Activated T-cell treated with anti-CD3 and anti-CD28 coated beads, Interleukin-2, amount 50 U/mL, for 24 hours (primary cell): ENCODE data around the gene SLC27A5.
"Not testable (repeated sequence)": the region's sequence is repeated elsewhere in the genome, so short reads cannot be mapped to it uniquely, and the experiment has no call there.

Source experiments
- DNase-seq: peaks from one replicate; pipeline ENCODE4 v3.0.0-alpha.2; 2020
- H3K27ac Mint-ChIP-seq: 2 replicates; pipeline ENCODE4 v1.8.0; 2020; ENCODE audit warnings: mild to moderate bottlenecking, mixed read lengths
- H3K27me3 Mint-ChIP-seq: 2 replicates; pipeline ENCODE4 v1.8.0; 2020; ENCODE audit warnings: mixed read lengths
- H3K36me3 Mint-ChIP-seq: 2 replicates; pipeline ENCODE4 v1.8.0; 2020; ENCODE audit warnings: low read depth, mixed read lengths
- H3K4me1 Mint-ChIP-seq: 2 replicates; pipeline ENCODE4 v1.8.0; 2020; ENCODE audit warnings: low read depth, mixed read lengths
- H3K4me3 Mint-ChIP-seq: 2 replicates; pipeline ENCODE4 v1.8.0; 2020; ENCODE audit warnings: mild to moderate bottlenecking, moderate library complexity, mixed read lengths
- H3K9me3 Mint-ChIP-seq: 2 replicates; pipeline ENCODE4 v1.8.0; 2020; ENCODE audit warnings: mixed read lengths

The SLC27A5 gene

DNA sequence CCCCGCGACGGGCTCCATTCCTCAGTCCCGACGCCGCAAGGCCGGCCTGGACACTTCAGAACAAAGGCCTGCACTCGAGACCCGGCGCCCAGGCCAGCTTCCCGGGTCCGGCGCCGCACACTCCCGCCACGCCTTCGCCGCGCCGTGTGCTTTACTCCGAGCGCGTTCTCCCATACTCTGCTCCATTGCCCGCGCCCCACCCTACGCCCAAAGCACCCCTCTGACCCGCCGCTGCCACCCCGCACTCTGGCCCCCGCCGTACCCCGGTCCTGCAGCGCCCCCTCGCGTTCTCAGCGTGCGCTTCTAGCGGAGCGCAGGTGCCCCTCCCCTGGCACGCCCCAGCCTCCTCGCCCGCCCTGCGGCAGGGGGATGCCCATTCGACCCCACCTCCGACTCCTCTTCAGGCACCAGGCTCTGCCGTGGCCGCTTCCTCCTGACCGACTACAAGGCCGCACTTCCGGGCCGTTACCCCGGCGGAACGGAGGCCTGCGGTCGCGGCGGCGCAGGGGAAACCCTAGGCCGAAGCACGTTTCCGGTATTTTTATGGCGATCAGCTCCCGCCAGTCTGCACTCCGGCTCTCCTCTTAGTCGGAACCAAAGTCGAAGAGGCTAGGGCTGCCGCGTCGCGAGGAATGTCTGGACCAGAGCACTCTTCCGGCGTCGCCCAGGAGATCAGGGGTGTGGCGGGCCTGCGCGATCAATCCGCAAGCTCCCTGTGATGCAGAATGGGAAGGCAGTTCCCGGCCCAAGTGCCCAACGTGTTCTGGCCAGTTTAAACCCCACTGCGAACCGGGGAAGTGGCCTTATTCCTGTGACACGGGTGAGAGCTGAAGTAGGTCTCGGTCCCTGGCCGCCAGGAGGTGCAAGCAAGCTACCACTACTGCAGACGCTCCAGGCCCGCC is 7.8 kb upstream of the SLC27A5 start, which contains the start of gene ZBTB45:
ZBTB45 (minus strand) TSS at position 456 of the 902 bp plus-strand sequence. CDS start 2,137 bp downstream, outside the sequence.
- DNase-seq, result peak; percentile 94
- peak within 1 kb of the TSS; percentile 94 for H3K4me3 Mint-ChIP-seq
- peaks cover 45% of the 10 kb centered on the region for H3K4me1 Mint-ChIP-seq
- peak within 1 kb of the TSS; percentile 95 for H3K27ac Mint-ChIP-seq
- no peaks in the 10 kb centered on the region for H3K27me3 Mint-ChIP-seq
- H3K9me3 Mint-ChIP-seq, result no peaks in the 10 kb centered on the region
- peaks cover 50% of the 10 kb centered on the region for H3K36me3 Mint-ChIP-seq

DNA sequence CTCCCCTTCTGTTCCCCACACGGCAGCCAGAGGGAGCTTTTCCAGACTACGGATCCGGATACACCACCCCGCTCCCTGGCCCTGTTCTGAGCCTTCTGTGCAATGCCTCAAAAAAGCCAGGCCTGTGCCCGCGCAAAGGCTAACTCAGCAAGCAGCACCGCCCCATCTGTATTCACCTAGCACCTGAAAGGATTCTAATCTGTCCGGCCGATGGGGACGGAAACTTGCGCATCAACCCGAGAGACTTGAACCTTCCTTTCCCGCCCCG is 7.2 kb upstream of the SLC27A5 start:
- Mint-ChIP-seq H3K27me3 (no peaks in the 10 kb centered on the region), H3K27ac (peak overlapping the region; percentile 95), H3K4me3 (peak overlapping the region; percentile 94), H3K9me3 (no peaks in the 10 kb centered on the region), H3K4me1 (peaks cover 45% of the 10 kb centered on the region), H3K36me3 (peaks cover 55% of the 10 kb centered on the region)
- peak; percentile 68 for DNase-seq

GRCh38 chr19:58518256-58519086 is 6.7 kb upstream of the SLC27A5 start:
- Mint-ChIP-seq H3K27me3 (no peaks in the 10 kb centered on the region), H3K4me1 (peaks cover 47% of the 10 kb centered on the region), H3K4me3 (peak overlapping the region; percentile 94), H3K36me3 (peaks cover 56% of the 10 kb centered on the region), H3K9me3 (no peaks in the 10 kb centered on the region), H3K27ac (peak overlapping the region; percentile 95)
- DNase-seq, result no peak

GRCh38 chr19:58516964-58517833 is 5.4 kb upstream of the SLC27A5 start:
- DNase-seq, result no peak
- H3K4me3 Mint-ChIP-seq, result no peak overlapping the region
- H3K27ac Mint-ChIP-seq, result no peak overlapping the region
- no peaks in the 10 kb centered on the region for H3K27me3 Mint-ChIP-seq
- H3K4me1 Mint-ChIP-seq, result peaks cover 49% of the 10 kb centered on the region
- H3K9me3 Mint-ChIP-seq, result no peaks in the 10 kb centered on the region
- H3K36me3 Mint-ChIP-seq, result peaks cover 56% of the 10 kb centered on the region

- Mint-ChIP-seq H3K36me3 (peaks cover 56% of the 10 kb centered on the region), H3K4me1 (peaks cover 48% of the 10 kb centered on the region), H3K27me3 (no peaks in the 10 kb centered on the region), H3K4me3 (peak overlapping the region; percentile 88), H3K9me3 (no peaks in the 10 kb centered on the region), H3K27ac (peak overlapping the region; percentile 82)
- no peak for DNase-seq
These were observed 4.5 kb upstream of the SLC27A5 start for GRCh38 chr19:58516246-58516836.

- no peaks in the 10 kb centered on the region for H3K9me3 Mint-ChIP-seq
- peak overlapping the region; percentile 82 for H3K27ac Mint-ChIP-seq
- H3K36me3 Mint-ChIP-seq, result peaks cover 56% of the 10 kb centered on the region
- peaks cover 43% of the 10 kb centered on the region for H3K4me1 Mint-ChIP-seq
- peak overlapping the region; percentile 88 for H3K4me3 Mint-ChIP-seq
- H3K27me3 Mint-ChIP-seq, result no peaks in the 10 kb centered on the region
- no peak for DNase-seq
These were observed 3.5 kb upstream of the SLC27A5 start for GRCh38 chr19:58515259-58515658.

DNA sequence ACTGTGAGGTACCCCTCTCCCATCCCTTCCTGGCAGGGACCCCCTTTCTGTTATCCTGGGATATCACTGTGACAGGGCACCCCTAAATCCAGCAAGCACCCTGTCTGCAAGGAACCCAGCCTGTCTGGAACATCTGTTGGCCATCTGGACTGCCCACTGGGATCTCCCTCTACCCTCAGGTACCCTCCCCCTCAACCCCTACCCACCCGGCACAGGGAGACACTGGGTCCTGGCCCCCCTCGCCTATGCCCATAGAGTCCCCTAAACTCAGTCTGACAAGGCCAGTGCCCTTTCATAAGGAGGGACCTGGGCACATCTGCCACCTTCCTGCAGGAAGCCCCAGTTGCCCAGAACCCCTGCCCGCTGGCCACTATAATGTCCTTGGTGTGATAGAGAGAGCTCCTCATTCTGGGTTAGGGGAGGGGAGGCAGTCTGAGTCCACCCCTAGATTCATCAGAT is 2.8 kb upstream of the SLC27A5 start:
- H3K9me3 Mint-ChIP-seq, result no peaks in the 10 kb centered on the region
- no peak for DNase-seq
- peak overlapping the region; percentile 92 for H3K27ac Mint-ChIP-seq
- H3K4me1 Mint-ChIP-seq, result peaks cover 38% of the 10 kb centered on the region
- peak overlapping the region; percentile 88 for H3K4me3 Mint-ChIP-seq
- no peaks in the 10 kb centered on the region for H3K27me3 Mint-ChIP-seq
- peaks cover 51% of the 10 kb centered on the region for H3K36me3 Mint-ChIP-seq

DNA sequence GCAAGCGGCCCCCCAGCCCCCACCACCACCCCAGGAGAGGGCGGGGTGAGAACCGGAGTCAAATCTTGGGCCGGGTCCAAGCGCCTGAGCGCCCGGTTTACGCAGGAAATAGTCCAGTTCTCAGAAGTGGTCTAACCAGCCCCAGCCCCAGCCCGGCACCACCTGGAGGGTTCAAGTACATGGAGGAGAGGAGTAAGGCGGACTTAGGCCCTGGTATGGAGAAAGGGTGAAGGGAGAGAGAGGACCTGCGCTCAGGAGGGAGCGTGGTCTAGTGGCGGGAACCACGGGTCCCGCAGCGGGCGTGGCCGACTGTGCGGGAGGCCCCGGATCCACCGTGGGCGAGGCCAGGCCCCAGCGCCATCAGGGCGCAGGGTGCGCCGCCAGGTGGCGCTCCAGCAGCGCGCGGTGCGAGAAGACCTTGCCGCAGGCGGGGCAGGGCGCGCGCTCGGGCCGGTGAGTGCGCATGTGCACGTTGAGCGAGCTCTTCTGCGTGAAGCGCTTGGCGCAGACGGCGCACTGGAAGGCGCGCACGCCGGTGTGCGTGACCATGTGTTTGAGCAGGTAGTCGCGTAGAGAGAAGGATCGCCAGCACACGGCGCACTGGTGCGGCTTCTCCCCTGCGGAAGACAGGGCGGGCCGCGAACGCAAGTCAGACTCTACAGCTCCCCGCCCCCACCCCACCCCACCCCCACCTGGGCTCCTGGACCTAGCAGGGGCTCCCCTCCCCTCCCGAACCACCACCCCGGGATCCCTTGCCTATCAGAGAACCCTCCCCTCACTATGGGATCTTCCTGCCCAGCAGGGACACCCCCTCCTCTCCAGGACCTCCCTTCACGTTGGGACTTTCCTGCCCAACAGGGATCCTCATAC is 2.1 kb upstream of the SLC27A5 start:
- H3K4me3 Mint-ChIP-seq, result peak overlapping the region; percentile 88
- H3K27ac Mint-ChIP-seq, result peak overlapping the region; percentile 93
- peaks cover 44% of the 10 kb centered on the region for H3K36me3 Mint-ChIP-seq
- no peaks in the 10 kb centered on the region for H3K27me3 Mint-ChIP-seq
- H3K9me3 Mint-ChIP-seq, result no peaks in the 10 kb centered on the region
- DNase-seq, result peak; percentile 98
- peaks cover 37% of the 10 kb centered on the region for H3K4me1 Mint-ChIP-seq

DNA sequence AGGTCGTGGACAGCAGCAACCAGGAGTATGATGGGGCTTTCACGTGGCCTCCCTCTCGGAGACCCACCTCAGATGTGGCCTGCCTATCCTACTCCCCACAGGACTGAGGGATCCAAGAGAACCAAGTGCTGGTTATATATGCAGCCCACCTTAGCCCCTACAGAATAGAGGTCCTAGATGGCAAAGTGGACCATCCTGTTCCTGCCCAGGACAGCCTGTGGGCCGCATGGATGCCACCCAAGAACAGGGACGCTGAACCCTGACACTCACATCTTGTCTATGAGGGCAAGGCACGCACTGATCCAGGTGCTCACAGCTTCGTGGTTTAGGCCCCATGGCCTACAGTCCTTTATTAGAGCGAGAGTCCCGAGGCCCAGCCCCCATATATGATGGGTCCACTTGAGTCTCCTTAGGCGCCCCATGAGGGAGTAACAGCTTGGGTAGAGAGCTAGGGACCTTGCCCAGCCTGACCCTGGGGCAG is 1.5 kb upstream of the SLC27A5 start:
- peak overlapping the region; percentile 88 for H3K4me3 Mint-ChIP-seq
- H3K9me3 Mint-ChIP-seq, result no peaks in the 10 kb centered on the region
- H3K27ac Mint-ChIP-seq, result peak overlapping the region; percentile 93

GRCh38 chr19:58510084-58510862 is 1.5 kb downstream of the SLC27A5 start:
- Mint-ChIP-seq H3K4me3 (no peak overlapping the region), H3K36me3 (peaks cover 18% of the 10 kb centered on the region), H3K9me3 (peaks cover 3% of the 10 kb centered on the region), H3K27ac (no peak overlapping the region), H3K27me3 (no peaks in the 10 kb centered on the region), H3K4me1 (peaks cover 9% of the 10 kb centered on the region)
- no peak for DNase-seq

More for the DNA sequence above, 1.5 kb upstream of the SLC27A5 start:
- Mint-ChIP-seq H3K27me3 (no peaks in the 10 kb centered on the region), H3K4me1 (peaks cover 30% of the 10 kb centered on the region), H3K36me3 (peaks cover 38% of the 10 kb centered on the region)
- no peak for DNase-seq

GRCh38 chr19:58509731-58510083 is 2.1 kb downstream of the SLC27A5 start:
- Mint-ChIP-seq H3K4me3 (no peak overlapping the region), H3K27ac (no peak overlapping the region), H3K9me3 (peaks cover 3% of the 10 kb centered on the region), H3K27me3 (no peaks in the 10 kb centered on the region), H3K4me1 (peaks cover 6% of the 10 kb centered on the region), H3K36me3 (peaks cover 14% of the 10 kb centered on the region)
- no peak for DNase-seq

- DNase-seq, H3K27ac Mint-ChIP-seq, H3K9me3 Mint-ChIP-seq, H3K4me3 Mint-ChIP-seq, H3K4me1 Mint-ChIP-seq, H3K36me3 Mint-ChIP-seq, H3K27me3 Mint-ChIP-seq: not testable (repeated sequence)
These were observed 4.1 kb downstream of the SLC27A5 start for GRCh38 chr19:58507602-58508223.
